SK-N-SH (cell line): ENCODE results near the gene PPP2R1A. TPM values are rescaled to one million over a fixed set of nuclear protein-coding genes. Genes with fewer than 3 reads are reported as not detected.

Source experiments
- CTCF ChIA-PET: fragments of 300-600, 350-600 bp; formaldehyde crosslinking; extraction: SDS; loops from one replicate; lab custom pipeline; 2021; lab: Yijun Ruan, JAX
- POLR2A ChIA-PET: fragments of 350-600 bp; sonication (Branson Sonifier 250); formaldehyde crosslinking; extraction: SDS; loops from one replicate; lab custom pipeline; 2020; ENCODE audit warnings: antibody characterized with exemption, inconsistent platforms; lab: Yijun Ruan, JAX
- DNase-seq: peaks from one replicate; pipeline ENCODE4 v3.0.0; 2012
- H2AFZ ChIP-seq: fragments of 200-600 bp; sonication (generic); 2 replicates; pipeline ENCODE4 v1.8.1; 2016; ENCODE audit warnings: antibody characterized with exemption, mild to moderate bottlenecking, low read depth
- H3F3A ChIP-seq: fragments of 200-600 bp; sonication (generic); replicated peaks from 2 replicates; pipeline ENCODE3; 2016; ENCODE audit warnings: antibody characterized with exemption, mild to moderate bottlenecking; ENCODE audit not compliant: insufficient read depth
- H3K27ac ChIP-seq, 2 experiments: fragments of 200-500 bp in 1 of 2; fragments of 200-600 bp in 1 of 2; sonication (Bioruptor generic) in 1 of 2; sonication (generic), shearing (Covaris generic) in 1 of 2; 2 replicates each; pipeline versions ENCODE4 v1.5.1 to v1.6.1; 2014 to 2016; ENCODE audit warnings: low read depth in 2 of 2, inconsistent platforms in 1 of 2, low read length in 1 of 2, mild to moderate bottlenecking in 1 of 2, mixed read lengths in 1 of 2
- H3K27me3 ChIP-seq: fragments of 200-600 bp; sonication (generic), shearing (Covaris generic); 2 replicates; pipeline ENCODE4 v1.6.1; 2016; ENCODE audit warnings: mixed run types; ENCODE audit not compliant: insufficient read depth
- H3K36me3 ChIP-seq, 2 experiments: fragments of 200-500 bp in 1 of 2; fragments of 200-600 bp in 1 of 2; sonication (Bioruptor generic) in 1 of 2; sonication (generic) in 1 of 2; replicated peaks in 1 of 2; 2 replicates each; pipeline versions ENCODE3 to v1.5.1; 2014 to 2016; ENCODE audit warnings: low read length in 1 of 2, mild to moderate bottlenecking in 1 of 2; ENCODE audit not compliant: insufficient read depth in 2 of 2, control insufficient read depth in 1 of 2
- H3K4me1 ChIP-seq, 2 experiments: fragments of 200-500 bp in 1 of 2; fragments of 200-600 bp in 1 of 2; sonication (Bioruptor generic) in 1 of 2; sonication (generic), shearing (Covaris generic) in 1 of 2; 2 replicates each; pipeline versions ENCODE4 v1.5.1 to v1.6.1; 2014 to 2016; ENCODE audit warnings: low read depth in 1 of 2, low read length in 1 of 2, mixed run types in 1 of 2; ENCODE audit not compliant: insufficient read depth in 2 of 2, control insufficient read depth in 1 of 2
- H3K4me2 ChIP-seq: fragments of 200-600 bp; sonication (generic), shearing (Covaris generic); 2 replicates; pipeline ENCODE4 v1.6.1; 2017; ENCODE audit warnings: mixed run types
- H3K4me3 ChIP-seq, 2 experiments: fragments of 200-500 bp in 1 of 2; fragments of 200-600 bp in 1 of 2; sonication (Bioruptor generic) in 1 of 2; sonication (generic), shearing (Covaris generic) in 1 of 2; 2 replicates each; pipeline versions ENCODE4 v1.5.1 to v1.8.1; 2014 to 2016; ENCODE audit warnings: low read depth in 2 of 2, inconsistent platforms in 1 of 2, low read length in 1 of 2, mild to moderate bottlenecking in 1 of 2, mixed read lengths in 1 of 2, moderate library complexity in 1 of 2
- H3K79me2 ChIP-seq: fragments of 200-600 bp; sonication (generic); 2 replicates; pipeline ENCODE4 v1.8.1; 2017; ENCODE audit warnings: mild to moderate bottlenecking; ENCODE audit not compliant: insufficient read depth
- H3K9ac ChIP-seq: fragments of 200-600 bp; sonication (generic); 2 replicates; pipeline ENCODE4 v1.6.1; 2017; ENCODE audit warnings: mixed run types
- H3K9me2 ChIP-seq: fragments of 200-600 bp; sonication (generic); 2 replicates; pipeline ENCODE4 v1.6.1; 2017; ENCODE audit warnings: mixed run types
- H3K9me3 ChIP-seq: fragments of 200-600 bp; sonication (generic); 2 replicates; pipeline ENCODE4 v1.6.1; 2017; ENCODE audit warnings: mixed run types, mild to moderate bottlenecking, moderate library complexity
- H4K20me1 ChIP-seq: fragments of 200-600 bp; sonication (generic); 2 replicates; pipeline ENCODE4 v1.6.1; 2017; ENCODE audit warnings: mild to moderate bottlenecking, mixed run types; ENCODE audit not compliant: insufficient read depth
- CTCF ChIP-seq: fragments of 200-600 bp; sonication (generic); IDR thresholded peaks from 2 replicates; pipeline ENCODE4 v1.6.1; 2017; ENCODE audit warnings: antibody characterized with exemption, mild to moderate bottlenecking, moderate library complexity
- ELF1 ChIP-seq: IDR thresholded peaks from 2 replicates; pipeline ENCODE4 v1.4.0; 2012
- FOXJ3 ChIP-seq: sonication (generic); formaldehyde crosslinking; IDR thresholded peaks from 2 replicates; pipeline ENCODE4 v1.5.1; 2020; ENCODE audit warnings: mild to moderate bottlenecking, missing genetic modification reagents
- MAX ChIP-seq: IDR thresholded peaks from 2 replicates; pipeline ENCODE4 v1.4.0; 2012; ENCODE audit warnings: low read depth
- MXI1 ChIP-seq: IDR thresholded peaks from 2 replicates; pipeline ENCODE4 v1.6.1; 2012; ENCODE audit warnings: mild to moderate bottlenecking, low read depth, low read length, improper control_type of control experiment
- POLR2AphosphoS5 ChIP-seq: IDR thresholded peaks from 2 replicates; pipeline ENCODE4 v1.6.1; 2012; ENCODE audit warnings: low read depth, low read length
- TAF1 ChIP-seq: IDR thresholded peaks from 2 replicates; pipeline ENCODE4 v1.6.1; 2012; ENCODE audit warnings: low read depth, mild to moderate bottlenecking, low read length, moderate library complexity, borderline replicate concordance
- TCF12 ChIP-seq: IDR thresholded peaks from 2 replicates; pipeline ENCODE4 v1.4.0; 2012
- TEAD4 ChIP-seq: IDR thresholded peaks from 2 replicates; pipeline ENCODE4 v1.4.0; 2012; ENCODE audit warnings: mild to moderate bottlenecking, borderline replicate concordance; ENCODE audit not compliant: insufficient read depth
- YY1 ChIP-seq: IDR thresholded peaks from 2 replicates; pipeline ENCODE4 v1.4.0; 2012; ENCODE audit warnings: low read depth, mild to moderate bottlenecking
- ZBTB33 ChIP-seq: IDR thresholded peaks from 2 replicates; pipeline ENCODE4 v1.4.0; 2012; ENCODE audit warnings: low read depth, borderline replicate concordance
- WGBS: methylation state at CpG from one replicate; pipeline ENCODE4 v1.1.6; 2017; ENCODE audit warnings: low lambda C conversion rate; 5-methylcytosine and 5-hydroxymethylcytosine counted together
- polyA plus RNA-seq, 3 experiments: library from polyadenylated mRNA; depleted of rRNA; stranded (reverse); fragments of >200 nt; gene quantifications; 2 replicates each; pipeline ENCODE4 v1.2.3, GENCODE V29; 2012
- TF ChIP-seq, protein P1 (sequence below): IDR thresholded peaks from 2 replicates; pipeline ENCODE4; 2012

Gene PPP2R1A
- polyA plus RNA-seq, 1 of the 3 experiments (the other 2 are of a cell fraction) = 163 TPM

- H3K4me3 ChIP-seq = no peak overlapping the region; a peak in 1 of 4 replicates
- H3K9me2 ChIP-seq = no peaks in the 10 kb centered on the region
- H4K20me1 ChIP-seq = peaks cover 38% of the 10 kb centered on the region
- WGBS = 86% methylated on average over 2 of the region's 2 CpGs
- ChIA-PET CTCF (no interaction called here), POLR2A (no interaction called here)
- no peak for DNase-seq
- no peak overlapping the region for H3K27ac ChIP-seq
- H3F3A ChIP-seq = peaks cover 4% of the 10 kb centered on the region
- H3K9me3 ChIP-seq = no peaks in the 10 kb centered on the region
- H3K79me2 ChIP-seq = peaks cover 70% of the 10 kb centered on the region
- peak overlapping the region; percentile 92 for H3K4me2 ChIP-seq
- peaks cover 12 to 17% of the 10 kb centered on the region in 2 experiments; a peak in 3 of 4 replicates for H3K4me1 ChIP-seq
- TF ChIP-seq FOXJ3 (CRISPR knock-in tag) (no peak), MAX (no peak), CTCF (no peak), TEAD4 (no peak), TCF12 (no peak), YY1 (no peak), MXI1 (no peak), TAF1 (no peak), POLR2AphosphoS5 (no peak), ZBTB33 (no peak), ELF1 (no peak)
- TF ChIP-seq, protein P1, sequence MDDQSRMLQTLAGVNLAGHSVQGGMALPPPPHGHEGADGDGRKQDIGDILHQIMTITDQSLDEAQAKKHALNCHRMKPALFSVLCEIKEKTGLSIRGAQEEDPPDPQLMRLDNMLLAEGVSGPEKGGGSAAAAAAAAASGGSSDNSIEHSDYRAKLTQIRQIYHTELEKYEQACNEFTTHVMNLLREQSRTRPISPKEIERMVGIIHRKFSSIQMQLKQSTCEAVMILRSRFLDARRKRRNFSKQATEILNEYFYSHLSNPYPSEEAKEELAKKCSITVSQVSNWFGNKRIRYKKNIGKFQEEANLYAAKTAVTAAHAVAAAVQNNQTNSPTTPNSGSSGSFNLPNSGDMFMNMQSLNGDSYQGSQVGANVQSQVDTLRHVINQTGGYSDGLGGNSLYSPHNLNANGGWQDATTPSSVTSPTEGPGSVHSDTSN = no peak
- no peaks in the 10 kb centered on the region for H3K27me3 ChIP-seq
- H3K9ac ChIP-seq = no peak overlapping the region
- peaks cover 20 to 21% of the 10 kb centered on the region in 2 experiments for H3K36me3 ChIP-seq
- no peak overlapping the region for H2AFZ ChIP-seq
Observed at GRCh38 chr19:52191951-52192350, 2.1 kb downstream of the PPP2R1A start.
